DND-41 (cell line): ENCODE measurements around the gene C19orf47.

Source experiments
- ATAC-seq: fragments of 200-7000 bp; cut with Tn5 transposase; 3 replicates; pipeline ENCODE4 v1.9.1; 2021; ENCODE audit warnings: low read depth; ENCODE audit not compliant: insufficient read depth
- DNase-seq: peaks from one replicate; pipeline ENCODE4 v3.0.0-alpha.2; 2020
- H2AFZ ChIP-seq: 2 replicates; pipeline ENCODE4 v1.6.0; 2012; ENCODE audit warnings: low read depth, low read length
- H3K27ac ChIP-seq: 2 replicates; pipeline ENCODE4 v1.5.1; 2012; ENCODE audit warnings: low read length, inconsistent platforms
- H3K27me3 ChIP-seq: fragments of 200-600 bp; sonication (generic); 2 replicates; pipeline ENCODE4 v1.6.0; 2012; ENCODE audit warnings: low read length, mild to moderate bottlenecking, inconsistent platforms; ENCODE audit not compliant: insufficient read depth, poor library complexity
- H3K36me3 ChIP-seq: 2 replicates; pipeline ENCODE4 v1.5.1; 2012; ENCODE audit warnings: low read length, inconsistent platforms; ENCODE audit not compliant: insufficient read depth
- H3K4me1 ChIP-seq: 2 replicates; pipeline ENCODE4 v1.5.1; 2012; ENCODE audit warnings: mild to moderate bottlenecking, low read length; ENCODE audit not compliant: insufficient read depth
- H3K4me2 ChIP-seq: 2 replicates; pipeline ENCODE4 v1.6.0; 2012; ENCODE audit warnings: mild to moderate bottlenecking, moderate library complexity, low read length, inconsistent platforms; ENCODE audit not compliant: insufficient read depth
- H3K4me3 ChIP-seq, 2 experiments: fragments of 200-600 bp in 1 of 2; shearing (Covaris generic) in 1 of 2; 2 replicates each; pipeline ENCODE4 v1.5.1; 2012 to 2016; ENCODE audit warnings: inconsistent platforms in 2 of 2, low read length in 2 of 2, mild to moderate bottlenecking in 2 of 2, low read depth in 1 of 2, moderate library complexity in 1 of 2
- H3K79me2 ChIP-seq: 2 replicates; pipeline ENCODE4 v1.6.0; 2012; ENCODE audit warnings: low read length, inconsistent platforms; ENCODE audit not compliant: insufficient read depth
- H3K9ac ChIP-seq: 2 replicates; pipeline ENCODE4 v1.6.0; 2012; ENCODE audit warnings: low read depth, mild to moderate bottlenecking, inconsistent platforms, low read length, moderate library complexity
- H3K9me3 ChIP-seq: 2 replicates; pipeline ENCODE4 v1.5.1; 2012; ENCODE audit warnings: low read length, moderate library complexity, mild to moderate bottlenecking, inconsistent platforms; ENCODE audit not compliant: insufficient read depth, severe bottlenecking
- H4K20me1 ChIP-seq: 2 replicates; pipeline ENCODE4 v1.6.0; 2012; ENCODE audit warnings: low read length; ENCODE audit not compliant: insufficient read depth
- EZH2 ChIP-seq: IDR thresholded peaks from 3 replicates; pipeline ENCODE4 v1.6.1; 2012; ENCODE audit warnings: borderline replicate concordance, low read depth, mild to moderate bottlenecking, moderate library complexity, low read length, inconsistent platforms; ENCODE audit not compliant: severe bottlenecking
- TF ChIP-seq, protein P1 (sequence below): IDR thresholded peaks from 2 replicates; pipeline ENCODE4 v1.5.1; 2012; ENCODE audit warnings: borderline replicate concordance, low read length, moderate library complexity, mild to moderate bottlenecking; ENCODE audit not compliant: poor library complexity, severe bottlenecking; ENCODE audit errors: extremely low read depth

The C19orf47 gene

DNA sequence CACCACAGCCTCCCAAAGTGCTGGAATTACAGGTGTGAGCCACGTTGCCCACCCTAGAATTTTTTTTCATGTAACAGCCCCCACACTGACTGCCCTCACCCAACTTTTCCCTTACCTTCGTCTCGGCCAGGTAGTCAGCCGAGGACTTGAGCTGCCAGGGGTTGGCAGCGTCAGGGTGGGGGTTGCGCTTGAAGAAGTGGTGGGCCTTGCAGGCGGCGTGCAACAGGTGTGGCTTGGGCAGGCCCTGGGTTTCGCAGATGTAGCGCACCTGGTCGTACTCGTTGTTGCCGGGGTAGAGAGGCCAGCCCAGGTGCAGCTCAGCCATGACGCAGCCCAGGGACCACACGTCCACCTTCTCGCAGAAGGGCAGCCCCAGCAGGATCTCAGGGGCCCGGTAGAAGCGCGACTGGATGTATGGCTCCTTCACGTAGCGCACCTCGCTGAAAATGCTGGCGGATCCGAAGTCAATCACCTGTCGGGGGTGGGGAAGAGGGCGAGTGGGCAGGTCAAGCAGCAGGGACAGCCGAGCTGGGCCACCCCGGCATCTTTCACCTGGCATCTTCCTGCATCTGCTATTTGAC lies 35.6 kb upstream of the C19orf47 start:
- ATAC-seq = no peak
- TF ChIP-seq, protein P1, sequence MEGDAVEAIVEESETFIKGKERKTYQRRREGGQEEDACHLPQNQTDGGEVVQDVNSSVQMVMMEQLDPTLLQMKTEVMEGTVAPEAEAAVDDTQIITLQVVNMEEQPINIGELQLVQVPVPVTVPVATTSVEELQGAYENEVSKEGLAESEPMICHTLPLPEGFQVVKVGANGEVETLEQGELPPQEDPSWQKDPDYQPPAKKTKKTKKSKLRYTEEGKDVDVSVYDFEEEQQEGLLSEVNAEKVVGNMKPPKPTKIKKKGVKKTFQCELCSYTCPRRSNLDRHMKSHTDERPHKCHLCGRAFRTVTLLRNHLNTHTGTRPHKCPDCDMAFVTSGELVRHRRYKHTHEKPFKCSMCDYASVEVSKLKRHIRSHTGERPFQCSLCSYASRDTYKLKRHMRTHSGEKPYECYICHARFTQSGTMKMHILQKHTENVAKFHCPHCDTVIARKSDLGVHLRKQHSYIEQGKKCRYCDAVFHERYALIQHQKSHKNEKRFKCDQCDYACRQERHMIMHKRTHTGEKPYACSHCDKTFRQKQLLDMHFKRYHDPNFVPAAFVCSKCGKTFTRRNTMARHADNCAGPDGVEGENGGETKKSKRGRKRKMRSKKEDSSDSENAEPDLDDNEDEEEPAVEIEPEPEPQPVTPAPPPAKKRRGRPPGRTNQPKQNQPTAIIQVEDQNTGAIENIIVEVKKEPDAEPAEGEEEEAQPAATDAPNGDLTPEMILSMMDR = no peak
- TF ChIP-seq EZH2 = no peak
- H3K9ac ChIP-seq = no peak overlapping the region
- no peak overlapping the region for H3K4me3 ChIP-seq
- no peak for DNase-seq
- H3K36me3 ChIP-seq = no peaks in the 10 kb centered on the region
- no peak overlapping the region for H2AFZ ChIP-seq
- H3K27ac ChIP-seq = no peak overlapping the region
- no peaks in the 10 kb centered on the region for H3K9me3 ChIP-seq
- H4K20me1 ChIP-seq = no peaks in the 10 kb centered on the region; the same call in 1 of the 2 replicates
- H3K4me1 ChIP-seq = no peaks in the 10 kb centered on the region
- no peak overlapping the region for H3K4me2 ChIP-seq
- H3K79me2 ChIP-seq = no peaks in the 10 kb centered on the region
- H3K27me3 ChIP-seq = no peaks in the 10 kb centered on the region

DNA sequence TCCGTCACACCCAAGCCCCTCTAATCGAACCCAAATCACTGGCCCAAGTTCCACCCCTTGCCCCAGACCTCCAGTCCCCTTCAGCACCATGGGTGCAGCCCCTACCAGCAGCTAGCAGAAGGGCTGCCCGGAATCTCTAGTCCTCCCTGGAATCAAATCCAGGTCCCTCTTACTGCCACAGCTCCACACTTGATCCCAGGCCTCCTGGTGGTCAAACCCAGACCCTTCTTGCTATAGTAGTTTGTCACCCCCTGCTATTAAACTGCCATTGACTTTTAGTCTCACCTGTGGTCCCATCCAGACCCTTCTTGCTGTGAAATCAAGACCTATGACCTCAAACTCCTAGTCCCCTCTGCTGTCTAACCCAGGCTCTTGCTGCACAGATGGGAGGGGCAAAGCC lies 33.1 kb upstream of the C19orf47 start:
- H3K36me3 ChIP-seq = 0 out of 2 replicates have a peak, but pooled peaks cover 3% of the 10 kb centered on the region
- TF ChIP-seq, protein P1 = no peak
- no peak for TF ChIP-seq EZH2
- no peak for ATAC-seq

DNA sequence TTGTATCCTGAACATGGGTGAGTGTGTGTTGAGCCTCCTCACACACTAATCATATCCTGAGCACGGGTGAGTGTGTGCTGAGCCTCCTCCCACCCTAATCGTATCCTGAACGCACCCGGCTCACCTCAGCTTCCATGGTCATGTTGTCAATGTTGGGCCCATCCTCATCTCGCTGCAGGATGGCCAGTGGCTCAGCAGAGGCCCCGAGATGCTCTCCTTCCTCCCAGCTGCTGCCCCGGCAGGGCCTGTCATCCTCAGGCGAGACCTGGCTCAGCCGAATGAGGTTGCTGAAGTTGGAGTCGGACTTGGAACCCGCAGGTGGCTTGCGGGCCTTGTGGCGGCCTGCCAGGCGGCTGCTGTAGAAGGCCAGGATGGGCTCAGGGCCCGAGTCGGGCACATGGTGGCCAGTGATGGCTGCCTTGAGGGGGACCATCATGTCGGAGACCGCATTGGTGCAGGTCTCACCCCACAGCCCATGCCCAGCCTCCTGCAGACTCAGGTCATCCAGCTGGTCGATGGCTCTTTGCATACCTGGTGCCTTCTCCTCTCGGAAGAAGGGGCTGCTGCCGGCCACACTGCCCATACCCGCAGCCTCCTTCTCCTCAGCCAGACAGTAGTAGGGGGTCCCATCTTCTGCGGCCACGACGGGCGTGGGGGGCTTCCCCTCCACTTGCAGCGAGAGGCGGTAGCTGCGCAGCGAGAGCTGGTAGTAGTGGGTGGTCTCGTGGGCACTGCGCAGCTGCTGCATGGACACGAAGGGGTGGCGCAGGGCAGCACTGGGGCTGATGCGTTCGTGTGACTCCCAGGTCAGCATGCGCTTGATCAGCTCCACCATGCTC lies 32.2 kb upstream of the C19orf47 start:
- H3K27me3 ChIP-seq = no peaks in the 10 kb centered on the region
- no peaks in the 10 kb centered on the region for H3K79me2 ChIP-seq
- H3K4me2 ChIP-seq = no peak overlapping the region
- no peak for TF ChIP-seq EZH2
- TF ChIP-seq, protein P1 = no peak
- H3K27ac ChIP-seq = no peak overlapping the region
- H3K9me3 ChIP-seq = no peaks in the 10 kb centered on the region
- 0 out of 2 replicates have a peak, but pooled peaks cover 3% of the 10 kb centered on the region for H3K36me3 ChIP-seq
- no peak overlapping the region for H3K4me3 ChIP-seq
- H3K4me1 ChIP-seq = no peaks in the 10 kb centered on the region
- DNase-seq (no peak), ATAC-seq (no peak)
- no peak overlapping the region for H2AFZ ChIP-seq
- H4K20me1 ChIP-seq = no peaks in the 10 kb centered on the region; the same call in 1 of the 2 replicates
- no peak overlapping the region for H3K9ac ChIP-seq

More for the DNA sequence above, 33.1 kb upstream of the C19orf47 start:
- Histone ChIP-seq H3K79me2 (no peaks in the 10 kb centered on the region), H3K4me2 (no peak overlapping the region), H3K9me3 (no peaks in the 10 kb centered on the region), H3K27me3 (no peaks in the 10 kb centered on the region), H3K9ac (no peak overlapping the region), H3K27ac (no peak overlapping the region), H3K4me3 (no peak overlapping the region), H3K4me1 (no peaks in the 10 kb centered on the region), H2AFZ (no peak overlapping the region), H4K20me1 (no peaks in the 10 kb centered on the region; the same call in 1 of the 2 replicates)
- no peak for DNase-seq
